K562 (cell line): ENCODE results near the gene FRMPD2. TPM values are rescaled to one million over a fixed set of nuclear protein-coding genes. Genes with fewer than 3 reads are reported as not detected.

Experiments
- ATF1 ChIP-seq, 2 experiments: fragments of 450-650 bp in 1 of 2; IDR thresholded peaks; 2 replicates each; pipeline ENCODE4 v1.6.1; 2016; ENCODE audit warnings: missing compliant biosample characterization in 1 of 2, missing genetic modification characterization in 1 of 2
- CBX2 ChIP-seq: fragments of 200-600 bp; sonication (generic); IDR thresholded peaks from one replicate; pipeline ENCODE4 v1.6.1; 2012; ENCODE audit warnings: mild to moderate bottlenecking, low read length, inconsistent platforms; ENCODE audit not compliant: insufficient read depth, poor library complexity, severe bottlenecking
- NCOA6 ChIP-seq: fragments of 450-650 bp; IDR thresholded peaks from 2 replicates; pipeline ENCODE4 v1.6.1; 2017; ENCODE audit warnings: mild to moderate bottlenecking
- POLR2H ChIP-seq: IDR thresholded peaks from 2 replicates; pipeline ENCODE4 v1.6.1; 2016; ENCODE audit warnings: missing genetic modification characterization, low read depth, mild to moderate bottlenecking, control low read depth, missing compliant biosample characterization, moderate library complexity
- PPARD ChIP-seq: fragments of 250-450 bp; sonication (Bioruptor Pico); IDR thresholded peaks from 2 replicates; pipeline ENCODE4 v1.8.0; 2022; ENCODE audit warnings: inconsistent platforms, mild to moderate bottlenecking, moderate library complexity
- PURB ChIP-seq: sonication (generic); formaldehyde crosslinking; IDR thresholded peaks from 2 replicates; pipeline ENCODE4 v1.9.0; 2021; ENCODE audit warnings: low read depth, mild to moderate bottlenecking, missing genetic modification reagents
- RAD21 ChIP-seq, 2 experiments: fragments of 250-450 bp in 1 of 2; fragments of 450-650 bp in 1 of 2; sonication (Bioruptor Pico) in 1 of 2; formaldehyde crosslinking in 1 of 2; IDR thresholded peaks in 1 of 2; conservative IDR thresholded peaks in 1 of 2; 2 replicates each; pipeline versions ENCODE4 v1.4.0 to v1.8.0; 2020 to 2022; ENCODE audit warnings: mild to moderate bottlenecking in 2 of 2, moderate library complexity in 1 of 2
- SREBF1 ChIP-seq: fragments of 150-350 bp; IDR thresholded peaks from 2 replicates; pipeline ENCODE4 v1.6.1; 2014; ENCODE audit warnings: antibody characterized with exemption, low read depth, low read length, borderline replicate concordance
- XRCC5 ChIP-seq: fragments of 200-400 bp; formaldehyde crosslinking; IDR thresholded peaks from 2 replicates; pipeline ENCODE4 v1.6.1; 2017; ENCODE audit warnings: low read depth, mild to moderate bottlenecking, low read length
- ZBTB1 ChIP-seq: sonication (generic); formaldehyde crosslinking; IDR thresholded peaks from 2 replicates; pipeline ENCODE4 v1.8.1; 2023; ENCODE audit warnings: missing genetic modification reagents, low read depth, mild to moderate bottlenecking, borderline replicate concordance
- ZEB2 ChIP-seq: fragments of 450-650 bp; IDR thresholded peaks from 2 replicates; pipeline ENCODE4 v1.6.1; 2016
- ZNF134 ChIP-seq: fragments of 250-450 bp; sonication (Bioruptor Pico); conservative IDR thresholded peaks from 2 replicates; pipeline ENCODE4 v1.4.0; 2020
- ZNF282 ChIP-seq: sonication (generic); formaldehyde crosslinking; IDR thresholded peaks from 2 replicates; pipeline ENCODE4 v1.8.1; 2023; ENCODE audit warnings: missing genetic modification reagents
- ZNF316 ChIP-seq: fragments of 450-650 bp; IDR thresholded peaks from 2 replicates; pipeline ENCODE4 v1.6.1; 2016
- ZNF436 ChIP-seq: fragments of 250-450, 450-650 bp; sonication (Bioruptor Pico); formaldehyde crosslinking; IDR thresholded peaks from 2 replicates; pipeline ENCODE4 v1.7.0; 2020; ENCODE audit warnings: mild to moderate bottlenecking
- ZSCAN32 ChIP-seq: fragments of 450-650 bp; formaldehyde crosslinking; IDR thresholded peaks from 2 replicates; pipeline ENCODE4 v1.4.0; 2020; ENCODE audit warnings: mild to moderate bottlenecking, moderate library complexity
- polyA plus RNA-seq, 8 experiments: library from polyadenylated mRNA; depleted of rRNA in 4 of 8; stranded (reverse) in 5 of 8; unstranded in 3 of 8; fragments of >200 nt; fragmentation: Nextera tagmentation in 2 of 8; fragmentation: Illumina TruSeq in 1 of 8; extraction: Ambion mirVana in 2 of 8; extraction: Trizol in 1 of 8; gene quantifications; 2 replicates each; pipeline versions ENCODE4 v1.2.1 to v1.2.3, GENCODE V29; 2011 to 2014; ENCODE audit warnings: inconsistent platforms in 1 of 8, missing spikeins in 1 of 8
- total RNA-seq, 7 experiments: library from RNA; depleted of rRNA in 6 of 7; stranded (reverse); fragments of >200 nt in 6 of 7; fragmentation: Illumina TruSeq in 2 of 7; extraction: Trizol in 2 of 7; gene quantifications; 2 replicates each; pipeline versions ENCODE4 v1.2.1 to v1.2.3, GENCODE V29; 2011 to 2021; ENCODE audit warnings: low replicate concordance in 1 of 7
- TF ChIP-seq, protein P1 (sequence below): IDR thresholded peaks from 2 replicates; pipeline ENCODE4 v1.6.1; 2011; ENCODE audit warnings: borderline replicate concordance, low read depth, mild to moderate bottlenecking, moderate library complexity, low read length; ENCODE audit not compliant: insufficient read depth, poor library complexity, severe bottlenecking
- TF ChIP-seq, protein P2 (sequence below): sonication (generic); formaldehyde crosslinking; IDR thresholded peaks from 2 replicates; pipeline ENCODE4 v1.8.1; 2023; ENCODE audit warnings: mild to moderate bottlenecking, missing genetic modification reagents

The FRMPD2 gene
- total and polyA plus RNA-seq, 9 of the 15 experiments (the other 6 are each of a cell fraction or from before 2014, with no cell fraction given): 0.12 to 0.95 (median 0.33) TPM

- no peak for TF ChIP-seq PURB (CRISPR knock-in tag)
- no peak for TF ChIP-seq CBX2
- TF ChIP-seq, protein P1, sequence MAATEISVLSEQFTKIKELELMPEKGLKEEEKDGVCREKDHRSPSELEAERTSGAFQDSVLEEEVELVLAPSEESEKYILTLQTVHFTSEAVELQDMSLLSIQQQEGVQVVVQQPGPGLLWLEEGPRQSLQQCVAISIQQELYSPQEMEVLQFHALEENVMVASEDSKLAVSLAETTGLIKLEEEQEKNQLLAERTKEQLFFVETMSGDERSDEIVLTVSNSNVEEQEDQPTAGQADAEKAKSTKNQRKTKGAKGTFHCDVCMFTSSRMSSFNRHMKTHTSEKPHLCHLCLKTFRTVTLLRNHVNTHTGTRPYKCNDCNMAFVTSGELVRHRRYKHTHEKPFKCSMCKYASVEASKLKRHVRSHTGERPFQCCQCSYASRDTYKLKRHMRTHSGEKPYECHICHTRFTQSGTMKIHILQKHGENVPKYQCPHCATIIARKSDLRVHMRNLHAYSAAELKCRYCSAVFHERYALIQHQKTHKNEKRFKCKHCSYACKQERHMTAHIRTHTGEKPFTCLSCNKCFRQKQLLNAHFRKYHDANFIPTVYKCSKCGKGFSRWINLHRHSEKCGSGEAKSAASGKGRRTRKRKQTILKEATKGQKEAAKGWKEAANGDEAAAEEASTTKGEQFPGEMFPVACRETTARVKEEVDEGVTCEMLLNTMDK: peak; percentile 38
- TF ChIP-seq, protein P2, sequence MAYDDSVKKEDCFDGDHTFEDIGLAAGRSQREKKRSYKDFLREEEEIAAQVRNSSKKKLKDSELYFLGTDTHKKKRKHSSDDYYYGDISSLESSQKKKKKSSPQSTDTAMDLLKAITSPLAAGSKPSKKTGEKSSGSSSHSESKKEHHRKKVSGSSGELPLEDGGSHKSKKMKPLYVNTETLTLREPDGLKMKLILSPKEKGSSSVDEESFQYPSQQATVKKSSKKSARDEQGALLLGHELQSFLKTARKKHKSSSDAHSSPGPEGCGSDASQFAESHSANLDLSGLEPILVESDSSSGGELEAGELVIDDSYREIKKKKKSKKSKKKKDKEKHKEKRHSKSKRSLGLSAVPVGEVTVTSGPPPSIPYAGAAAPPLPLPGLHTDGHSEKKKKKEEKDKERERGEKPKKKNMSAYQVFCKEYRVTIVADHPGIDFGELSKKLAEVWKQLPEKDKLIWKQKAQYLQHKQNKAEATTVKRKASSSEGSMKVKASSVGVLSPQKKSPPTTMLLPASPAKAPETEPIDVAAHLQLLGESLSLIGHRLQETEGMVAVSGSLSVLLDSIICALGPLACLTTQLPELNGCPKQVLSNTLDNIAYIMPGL (CRISPR knock-in tag): no peak
- no peak for TF ChIP-seq ZSCAN32
- TF ChIP-seq ZNF436: no peak
- no peak for TF ChIP-seq ZBTB1 (CRISPR knock-in tag)
- no peak for TF ChIP-seq ZNF134 (CRISPR knock-in tag)
- no peak for TF ChIP-seq POLR2H (tag)
- TF ChIP-seq ATF1 (CRISPR knock-in tag; IDR thresholded peaks at IDR 0.05): no peak
- no peak for TF ChIP-seq ATF1 (tag; IDR thresholded peaks at IDR 0.05)
- TF ChIP-seq PPARD (CRISPR knock-in tag): no peak
- TF ChIP-seq RAD21 (CRISPR knock-in tag; conservative IDR thresholded peaks at IDR 0.05 in 1 of 2, IDR thresholded peaks at IDR 0.05 in 1 of 2): peak; percentile 44 to 80; a peak in 3 of 4 replicates
- no peak for TF ChIP-seq ZEB2
- no peak for TF ChIP-seq ZNF316
- TF ChIP-seq SREBF1: no peak
- no peak for TF ChIP-seq ZNF282 (CRISPR knock-in tag)
- peak; percentile 51; the same call in 1 of the 2 replicates for TF ChIP-seq XRCC5
- no peak for TF ChIP-seq NCOA6
Observed at GRCh38 chr10:48215486-48216203, 58.9 kb downstream of the FRMPD2 start (continued).
